Endodermal cell (in vitro differentiated cells): ENCODE results near the gene SH3TC1. TPM values are rescaled to one million over a fixed set of nuclear protein-coding genes. Genes with fewer than 3 reads are reported as not detected.
A peak's percentile ranks its signal among the peaks of the same experiment; 100 is the strongest.

Experiments used
- DNase-seq: peaks from one replicate; pipeline ENCODE4 v3.0.0-alpha.2; 2017
- H3K27ac ChIP-seq: 2 replicates; pipeline ENCODE4 v1.5.1; 2013; ENCODE audit warnings: mild to moderate bottlenecking, low read depth, low read length, moderate library complexity
- H3K27me3 ChIP-seq: 2 replicates; pipeline ENCODE4 v1.6.1; 2013; ENCODE audit warnings: mild to moderate bottlenecking, low read length, moderate library complexity; ENCODE audit not compliant: insufficient read depth, control insufficient read depth, poor library complexity, severe bottlenecking
- H3K36me3 ChIP-seq: 2 replicates; pipeline ENCODE4 v1.7.0; 2013; ENCODE audit warnings: mild to moderate bottlenecking, low read length, moderate library complexity; ENCODE audit not compliant: control insufficient read depth, insufficient read depth
- H3K4me1 ChIP-seq: one replicate; pipeline ENCODE4 v1.7.0; 2013; ENCODE audit warnings: low read length; ENCODE audit not compliant: control insufficient read depth, insufficient read depth
- H3K4me3 ChIP-seq: 2 replicates; pipeline ENCODE4 v1.5.1; 2013; ENCODE audit warnings: mild to moderate bottlenecking, low read length, moderate library complexity
- H3K9ac ChIP-seq: 2 replicates; pipeline ENCODE4 v1.6.1; 2013; ENCODE audit warnings: mild to moderate bottlenecking, low read length, moderate library complexity; ENCODE audit not compliant: poor library complexity, severe bottlenecking; ENCODE audit errors: extremely low read depth
- H3K9me3 ChIP-seq: 2 replicates; pipeline ENCODE4 v1.6.1; 2013; ENCODE audit warnings: mild to moderate bottlenecking, low read length, moderate library complexity; ENCODE audit not compliant: control insufficient read depth
- H3K27ac Mint-ChIP-seq: 2 replicates; pipeline ENCODE4 v1.8.0; 2020; ENCODE audit warnings: mixed read lengths
- H3K27me3 Mint-ChIP-seq: 2 replicates; pipeline ENCODE4 v1.8.0; 2021; ENCODE audit warnings: mild to moderate bottlenecking, mixed read lengths; ENCODE audit not compliant: insufficient read depth
- H3K36me3 Mint-ChIP-seq: 2 replicates; pipeline ENCODE4 v1.8.0; 2020; ENCODE audit warnings: low read depth, mixed read lengths
- H3K4me1 Mint-ChIP-seq: 2 replicates; pipeline ENCODE4 v1.8.0; 2020; ENCODE audit warnings: mixed read lengths
- H3K4me3 Mint-ChIP-seq: 2 replicates; pipeline ENCODE4 v1.8.0; 2020; ENCODE audit warnings: mild to moderate bottlenecking, moderate library complexity, mixed read lengths
- H3K9me3 Mint-ChIP-seq: 2 replicates; pipeline ENCODE4 v1.8.0; 2020; ENCODE audit warnings: mild to moderate bottlenecking, mixed read lengths
- CTCF ChIP-seq: fragments of 200-600 bp; sonication (generic); conservative IDR thresholded peaks from 2 replicates; pipeline ENCODE4 v1.5.0; 2021; ENCODE audit warnings: antibody characterized with exemption, mild to moderate bottlenecking
- WGBS, 2 experiments: methylation state at CpG; one replicate each; pipeline versions ENCODE4 v1.1.5 to v1.1.7; 2013; ENCODE audit warnings: missing lambda C conversion rate in 2 of 2, mixed read lengths in 1 of 2; ENCODE audit not compliant: insufficient coverage in 1 of 2, insufficient read length in 1 of 2; 5-methylcytosine and 5-hydroxymethylcytosine counted together
- total RNA-seq, 2 donors: library from RNA; stranded (reverse); fragmentation: NEBNext Ultra II Directional in 1 of 2; extraction: Animal tissue kit (Norgen Biotek cat#: 25700) in 1 of 2; gene quantifications; 2 replicates in 1 of 2; 3 replicates in 1 of 2; pipeline ENCODE4 v1.2.1, GENCODE V29; 2021

The SH3TC1 gene
- total RNA-seq, 2 donors from 2014 or later, result 1.9 to 2.6 TPM

GRCh38 chr4:8181119-8181518, 18.0 kb upstream of the SH3TC1 start:
- H3K4me3 Mint-ChIP-seq, result no peak overlapping the region
- H3K27me3 Mint-ChIP-seq, result no peaks in the 10 kb centered on the region
- no peak overlapping the region for H3K4me3 ChIP-seq
- no peaks in the 10 kb centered on the region for H3K36me3 Mint-ChIP-seq
- no peaks in the 10 kb centered on the region for H3K27me3 ChIP-seq
- no peak overlapping the region for H3K27ac Mint-ChIP-seq
- no peaks in the 10 kb centered on the region for H3K9me3 ChIP-seq
- H3K9me3 Mint-ChIP-seq, result no peaks in the 10 kb centered on the region
- H3K4me1 Mint-ChIP-seq, result peaks cover 3% of the 10 kb centered on the region
- no peak overlapping the region for H3K9ac ChIP-seq
- H3K36me3 ChIP-seq, result no peaks in the 10 kb centered on the region
- TF ChIP-seq CTCF, result no peak
- no peak overlapping the region for H3K27ac ChIP-seq
- H3K4me1 ChIP-seq, result peaks cover 4% of the 10 kb centered on the region
- DNase-seq, result no peak
- WGBS, 2 experiments, result 95 to 97% methylated on average over 5 to 6 of the region's 6 CpGs

- no peaks in the 10 kb centered on the region for H3K36me3 Mint-ChIP-seq
- peaks cover 4% of the 10 kb centered on the region for H3K4me1 ChIP-seq
- WGBS, 2 experiments, result 74 to 76% methylated on average over 3 to 7 of the region's 7 CpGs
- DNase-seq, result peak; percentile 70
- no peak overlapping the region for H3K9ac ChIP-seq
- H3K4me3 Mint-ChIP-seq, result no peak overlapping the region
- H3K27me3 ChIP-seq, result no peaks in the 10 kb centered on the region
- no peaks in the 10 kb centered on the region for H3K36me3 ChIP-seq
- H3K9me3 Mint-ChIP-seq, result no peaks in the 10 kb centered on the region
- H3K4me3 ChIP-seq, result no peak overlapping the region
- TF ChIP-seq CTCF, result no peak
- no peak overlapping the region for H3K27ac ChIP-seq
- H3K27me3 Mint-ChIP-seq, result no peaks in the 10 kb centered on the region
- H3K9me3 ChIP-seq, result no peaks in the 10 kb centered on the region
- no peak overlapping the region for H3K27ac Mint-ChIP-seq
- H3K4me1 Mint-ChIP-seq, result peaks cover 3% of the 10 kb centered on the region
Measured at GRCh38 chr4:8181844-8182243, 17.2 kb upstream of the SH3TC1 start.

- no peak for TF ChIP-seq CTCF
- Mint-ChIP-seq H3K36me3 (no peaks in the 10 kb centered on the region), H3K4me3 (no peak overlapping the region), H3K27me3 (no peaks in the 10 kb centered on the region), H3K27ac (no peak overlapping the region), H3K4me1 (peaks cover 3% of the 10 kb centered on the region), H3K9me3 (no peaks in the 10 kb centered on the region)
- Histone ChIP-seq H3K27me3 (no peaks in the 10 kb centered on the region), H3K36me3 (no peaks in the 10 kb centered on the region), H3K4me3 (no peak overlapping the region), H3K9ac (no peak overlapping the region), H3K4me1 (peaks cover 4% of the 10 kb centered on the region), H3K9me3 (no peaks in the 10 kb centered on the region), H3K27ac (no peak overlapping the region)
- 95 to 98% methylated on average over 10 to 11 of the region's 11 CpGs for WGBS, 2 experiments
- DNase-seq, result no peak
Measured at GRCh38 chr4:8182294-8182693, 16.8 kb upstream of the SH3TC1 start.
